ENCODE measurements around the gene TICAM1.
"Not testable (repeated sequence)": the region's sequence is repeated elsewhere in the genome, so short reads cannot be mapped to it uniquely, and the experiment has no call there.

TICAM1 gene

DNA sequence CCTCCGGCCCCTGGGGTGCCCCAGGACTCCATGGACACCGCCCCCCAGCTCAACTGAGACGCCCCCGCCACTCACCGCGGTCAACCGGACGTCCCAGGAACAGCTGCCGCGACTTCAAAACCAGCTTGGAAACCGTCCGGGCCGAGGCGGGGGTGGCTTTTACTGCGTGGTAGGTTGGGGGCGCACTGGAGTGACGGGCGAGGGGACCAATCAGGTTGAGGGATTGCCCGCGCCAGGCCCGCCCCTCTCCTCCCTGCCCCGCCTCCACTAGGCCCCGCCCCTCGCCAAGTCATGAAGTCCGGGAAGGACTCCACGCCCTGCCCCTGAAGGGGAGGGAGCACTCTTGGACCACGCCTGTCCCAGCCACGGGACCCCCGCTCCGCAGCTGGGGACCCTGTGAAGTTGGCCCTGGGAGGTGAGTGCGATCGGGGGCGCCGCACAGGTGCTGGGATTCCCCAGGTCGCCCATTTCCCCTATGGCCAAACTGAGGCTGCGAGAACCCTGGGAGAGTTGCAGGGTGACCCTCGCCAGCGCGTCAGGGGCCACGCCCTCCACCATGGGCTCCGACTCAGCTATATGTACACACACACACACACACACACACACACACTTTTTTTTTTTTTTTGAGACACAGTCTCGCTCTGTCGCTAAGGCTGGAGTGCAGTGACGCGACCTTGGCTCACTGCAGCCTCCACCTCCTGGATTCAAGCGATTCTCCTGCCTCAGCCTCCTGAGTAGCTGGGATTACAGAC lies 36.2 kb upstream of the TICAM1 start, which contains the start of gene PLIN3:
PLIN3 (minus strand) TSS at position 134 of the 752 bp plus-strand sequence. CDS start 6,273 bp downstream, outside the sequence.
- DNase-seq (ENCODE audit: insufficient read length, low spot score) (peak; percentile 95), FAIRE-seq (peak; percentile 87)
- no peak for TF ChIP-seq PAX5 (IDR thresholded peaks at IDR 0.05; ENCODE audit: insufficient read depth, low read length, severe bottlenecking)
- no peak for TF ChIP-seq TAF1 (IDR thresholded peaks at IDR 0.05; ENCODE audit: low read depth, low read length)
- TF ChIP-seq POU2F2 (IDR thresholded peaks at IDR 0.05; ENCODE audit: low read depth, low read length): no peak; the same call in 1 of the 2 replicates
- peak; percentile 49; the same call in 1 of the 2 replicates for TF ChIP-seq POLR2A (IDR thresholded peaks at IDR 0.05; ENCODE audit: low read depth, low read length)

DNA sequence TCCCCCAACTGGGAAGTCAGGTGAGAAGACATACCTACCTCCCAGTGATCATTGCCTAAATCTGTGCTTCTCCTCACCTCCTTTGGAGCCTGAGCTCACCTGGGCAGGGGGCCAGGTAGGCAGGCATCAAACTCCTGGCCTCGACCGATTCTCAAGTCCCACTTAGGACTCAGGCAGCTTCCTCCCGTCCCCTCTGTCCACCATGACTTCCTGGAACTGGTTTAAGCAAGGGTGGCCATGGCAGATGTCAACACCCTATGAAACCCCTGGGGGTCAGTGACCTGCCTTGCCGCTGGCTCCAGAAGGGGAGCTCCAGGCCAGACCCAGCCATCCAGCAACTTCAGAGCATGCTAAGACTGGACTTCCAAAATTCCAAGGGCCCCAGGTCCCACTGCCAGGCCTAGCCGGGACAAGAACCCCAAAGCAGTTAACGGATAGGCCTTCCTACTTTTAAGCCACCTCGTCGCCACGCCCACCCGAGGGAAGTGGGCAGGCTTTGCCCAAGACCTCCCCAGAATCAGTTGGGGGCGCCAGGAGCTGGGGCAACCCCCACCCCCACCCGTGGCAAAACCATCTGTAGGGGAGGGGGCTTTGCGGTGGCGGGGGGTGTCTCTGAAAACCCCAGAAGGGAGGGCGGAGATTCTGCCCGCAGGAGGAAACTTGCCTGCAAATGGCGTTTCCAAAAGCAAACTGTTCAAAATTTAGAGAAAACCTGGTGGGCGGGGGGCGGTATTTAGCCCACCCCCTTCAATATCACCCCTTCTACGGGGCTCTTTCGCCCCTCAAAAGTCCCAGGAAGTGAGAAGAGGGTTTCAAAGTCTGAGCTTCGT lies 35.3 kb upstream of the TICAM1 start:
- peak; percentile 45; the same call in 1 of the 2 replicates for TF ChIP-seq SPI1 (IDR thresholded peaks at IDR 0.05; ENCODE audit: low read depth, low read length)
- no peak for TF ChIP-seq POLR2AphosphoS5 (IDR thresholded peaks at IDR 0.05; ENCODE audit: low read depth, low read length)
- no peak; the same call in 1 of the 2 replicates for TF ChIP-seq POU2F2 (IDR thresholded peaks at IDR 0.05; ENCODE audit: low read depth, low read length)
- no peak for DNase-seq (ENCODE audit: insufficient read length, low spot score)
- FAIRE-seq: peak; percentile 38

DNA sequence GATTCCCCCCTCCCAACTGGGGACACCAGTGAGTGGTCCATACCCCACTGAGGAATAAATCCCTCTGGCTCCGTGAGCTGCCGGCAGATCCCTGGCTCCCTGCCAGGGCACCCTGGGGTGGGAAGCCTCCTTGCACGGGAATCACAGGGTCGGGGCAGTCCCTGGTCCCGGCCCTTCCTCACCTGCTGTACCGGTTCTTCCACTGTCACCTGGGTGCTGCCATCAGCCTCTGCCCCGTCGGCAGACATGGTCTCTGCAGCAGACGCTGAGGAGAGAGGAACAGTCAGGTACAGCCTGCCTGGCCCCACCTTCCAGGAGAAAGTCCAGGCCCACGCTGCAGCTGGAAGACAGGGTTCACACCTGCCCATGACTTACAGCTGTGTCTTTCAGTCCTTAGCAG lies 29.6 kb upstream of the TICAM1 start:
- FAIRE-seq: no peak
- no peak for TF ChIP-seq PAX5 (IDR thresholded peaks at IDR 0.05; ENCODE audit: insufficient read depth, low read length, severe bottlenecking)
- TF ChIP-seq TAF1 (IDR thresholded peaks at IDR 0.05; ENCODE audit: low read depth, low read length): no peak
- no peak for TF ChIP-seq SPI1 (IDR thresholded peaks at IDR 0.05; ENCODE audit: low read depth, low read length)
- TF ChIP-seq POLR2A (IDR thresholded peaks at IDR 0.05; ENCODE audit: low read depth, low read length): no peak
- TF ChIP-seq POLR2AphosphoS5 (IDR thresholded peaks at IDR 0.05; ENCODE audit: low read depth, low read length): no peak
- no peak for TF ChIP-seq POU2F2 (IDR thresholded peaks at IDR 0.05; ENCODE audit: low read depth, low read length)
- DNase-seq (ENCODE audit: insufficient read length, low spot score): no peak

DNA sequence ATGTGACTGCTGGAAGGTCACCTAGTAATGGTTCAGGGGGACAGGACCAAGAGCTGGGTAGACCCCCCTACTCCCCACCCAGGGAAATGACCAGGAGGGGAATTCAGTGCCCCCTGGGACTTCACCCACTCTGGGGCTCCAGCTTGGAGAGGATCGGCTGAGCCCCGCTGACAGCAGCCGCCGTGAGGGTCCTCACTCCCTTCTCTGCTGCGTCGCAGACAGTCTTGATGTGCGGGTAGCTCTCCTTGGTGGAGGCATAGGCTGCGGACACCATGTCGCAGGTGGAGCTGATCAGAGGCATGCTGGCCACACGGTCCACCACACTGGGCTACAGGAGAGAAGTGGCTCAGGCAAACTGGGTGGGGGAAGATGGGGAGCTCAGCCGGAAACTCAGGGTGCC lies 28.2 kb upstream of the TICAM1 start:
- TF ChIP-seq POLR2A (IDR thresholded peaks at IDR 0.05; ENCODE audit: low read depth, low read length) (no peak), PAX5 (IDR thresholded peaks at IDR 0.05; ENCODE audit: insufficient read depth, low read length, severe bottlenecking) (no peak), POU2F2 (IDR thresholded peaks at IDR 0.05; ENCODE audit: low read depth, low read length) (no peak), POLR2AphosphoS5 (IDR thresholded peaks at IDR 0.05; ENCODE audit: low read depth, low read length) (no peak), SPI1 (IDR thresholded peaks at IDR 0.05; ENCODE audit: low read depth, low read length) (no peak), TAF1 (IDR thresholded peaks at IDR 0.05; ENCODE audit: low read depth, low read length) (no peak)
- FAIRE-seq (no peak), DNase-seq (ENCODE audit: insufficient read length, low spot score) (no peak)

DNA sequence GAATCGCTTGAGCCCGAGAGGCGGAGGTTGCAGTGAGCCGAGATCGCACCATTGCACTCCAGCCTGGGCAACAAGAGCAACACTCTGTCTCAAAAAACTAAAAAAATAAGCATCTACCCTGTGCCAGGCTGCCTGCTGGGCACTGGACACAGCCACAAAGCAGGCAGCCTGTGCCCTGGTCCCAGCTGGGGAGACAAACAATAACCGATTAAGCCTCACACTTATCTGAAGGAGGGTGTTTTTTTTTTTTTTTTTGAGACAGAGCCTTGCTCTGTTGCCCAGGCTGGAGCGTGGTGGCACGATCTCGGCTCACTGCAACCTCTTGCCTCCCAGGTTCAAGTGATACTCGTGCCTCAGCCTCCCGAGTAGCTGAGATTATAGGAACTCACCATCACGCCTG lies 25.0 kb upstream of the TICAM1 start:
- not testable (repeated sequence) for FAIRE-seq

DNA sequence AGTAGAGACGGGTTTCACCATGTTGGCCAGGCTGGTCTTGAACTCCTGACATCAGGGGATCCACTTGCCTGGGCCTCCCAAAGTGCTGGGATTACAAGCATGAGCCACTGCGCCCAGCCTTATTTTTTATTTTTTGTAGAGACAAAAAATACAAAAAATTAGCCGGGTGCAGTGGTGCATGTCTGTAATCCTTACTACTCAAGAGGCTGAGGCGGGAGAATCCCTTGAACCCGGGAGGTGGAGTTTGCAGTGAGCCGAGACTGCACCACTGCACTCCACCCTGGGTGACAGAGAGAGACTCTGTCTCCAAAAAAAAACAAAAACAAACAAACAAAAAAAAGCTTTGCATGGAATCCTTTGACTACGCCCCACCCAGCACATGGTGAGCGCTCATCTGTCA lies 22.0 kb upstream of the TICAM1 start:
- DNase-seq (ENCODE audit: insufficient read length, low spot score); FAIRE-seq: not testable (repeated sequence)

More for the DNA sequence above, 25.0 kb upstream of the TICAM1 start:
- not testable (repeated sequence) for DNase-seq (ENCODE audit: insufficient read length, low spot score)

DNA sequence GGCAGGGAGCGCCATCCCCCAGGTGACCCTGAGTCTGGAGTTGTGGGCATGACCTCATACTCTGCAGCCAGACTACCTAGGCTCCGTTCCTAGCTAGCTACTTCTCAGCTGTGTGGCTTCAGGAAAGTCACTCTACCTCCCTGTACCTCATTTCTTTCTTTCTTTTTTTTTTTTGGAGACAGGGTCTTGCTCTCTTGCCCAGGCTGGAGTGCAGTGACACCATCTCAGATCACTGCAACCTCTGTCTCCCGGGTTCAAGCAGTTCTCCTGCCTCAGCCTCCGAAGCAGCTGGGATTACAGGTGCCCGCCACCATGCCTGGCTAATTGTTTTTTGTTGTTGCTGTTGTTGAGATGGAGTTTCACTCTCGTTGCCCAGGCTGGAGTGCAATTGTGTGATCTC lies 21.0 kb upstream of the TICAM1 start:
- DNase-seq (ENCODE audit: insufficient read length, low spot score) (no peak), FAIRE-seq (no peak)
- TF ChIP-seq PAX5 (IDR thresholded peaks at IDR 0.05; ENCODE audit: insufficient read depth, low read length, severe bottlenecking) (no peak), TAF1 (IDR thresholded peaks at IDR 0.05; ENCODE audit: low read depth, low read length) (no peak), POU2F2 (IDR thresholded peaks at IDR 0.05; ENCODE audit: low read depth, low read length) (no peak), POLR2A (IDR thresholded peaks at IDR 0.05; ENCODE audit: low read depth, low read length) (no peak), POLR2AphosphoS5 (IDR thresholded peaks at IDR 0.05; ENCODE audit: low read depth, low read length) (no peak), SPI1 (IDR thresholded peaks at IDR 0.05; ENCODE audit: low read depth, low read length) (no peak)

DNA sequence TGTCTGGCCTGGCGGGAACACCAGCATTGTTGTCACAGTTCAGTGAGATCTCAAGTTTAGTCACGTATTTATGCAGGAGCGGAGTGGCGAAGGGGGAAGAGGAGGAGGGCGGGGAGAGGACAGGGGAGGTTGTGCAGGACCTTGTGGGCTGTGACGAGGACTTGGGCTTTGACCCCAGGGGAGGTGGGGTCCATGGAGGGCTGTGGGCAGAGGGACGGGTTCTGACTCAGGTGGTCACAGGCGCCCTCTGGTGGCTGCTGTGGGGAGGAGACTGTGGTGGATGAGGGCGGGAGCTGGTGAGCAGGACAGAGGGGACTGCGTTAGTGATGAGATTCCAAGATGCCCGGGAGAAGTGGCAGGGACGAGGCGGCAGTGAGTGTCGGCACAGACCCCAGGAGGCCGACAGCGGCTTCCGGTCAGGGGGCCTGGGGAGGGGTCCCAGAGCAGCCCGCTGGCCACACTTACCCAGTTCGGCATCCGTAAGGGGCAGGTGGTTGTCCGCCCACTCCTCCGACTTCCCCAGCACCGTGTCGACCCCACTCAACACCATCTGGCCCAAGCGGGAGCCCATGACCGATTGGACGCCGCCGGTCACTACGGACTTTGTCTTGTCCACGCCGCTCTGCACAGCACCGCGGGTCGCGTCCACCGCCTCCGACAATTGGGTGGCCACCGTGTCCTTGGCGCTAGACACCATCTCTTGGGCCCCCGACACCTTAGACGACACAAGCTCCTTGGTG lies 20.2 kb upstream of the TICAM1 start:
- FAIRE-seq (peak; percentile 89), DNase-seq (ENCODE audit: insufficient read length, low spot score) (peak; percentile 68)
- 0 out of 2 replicates have a peak, but pooled peaks have one; percentile 20 for TF ChIP-seq POLR2AphosphoS5 (IDR thresholded peaks at IDR 0.05; ENCODE audit: low read depth, low read length)
- TF ChIP-seq POLR2A (IDR thresholded peaks at IDR 0.05; ENCODE audit: low read depth, low read length): no peak
- peak; percentile 6 for TF ChIP-seq PAX5 (IDR thresholded peaks at IDR 0.05; ENCODE audit: insufficient read depth, low read length, severe bottlenecking)
- TF ChIP-seq SPI1 (IDR thresholded peaks at IDR 0.05; ENCODE audit: low read depth, low read length): no peak

GRCh38 chr19:4849019-4849418 lies 17.5 kb upstream of the TICAM1 start:
- no peak for FAIRE-seq
- TF ChIP-seq PAX5 (IDR thresholded peaks at IDR 0.05; ENCODE audit: insufficient read depth, low read length, severe bottlenecking) (no peak), TAF1 (IDR thresholded peaks at IDR 0.05; ENCODE audit: low read depth, low read length) (no peak), POLR2A (IDR thresholded peaks at IDR 0.05; ENCODE audit: low read depth, low read length) (no peak), POLR2AphosphoS5 (IDR thresholded peaks at IDR 0.05; ENCODE audit: low read depth, low read length) (no peak), POU2F2 (IDR thresholded peaks at IDR 0.05; ENCODE audit: low read depth, low read length) (no peak), SPI1 (IDR thresholded peaks at IDR 0.05; ENCODE audit: low read depth, low read length) (no peak)

More at GRCh38 chr19:4849019-4849418, 17.5 kb upstream of the TICAM1 start:
- no peak for DNase-seq (ENCODE audit: insufficient read length, low spot score)

All from GM12891 (cell line).